ENCODE data around the gene CFB. TPM values are rescaled to one million over a fixed set of nuclear protein-coding genes. Genes with fewer than 3 reads are reported as not detected.

Gene CFB
- total and polyA plus RNA-seq, 2 of the 13 experiments (the other 11 are each of a cell fraction or from before 2014, with no cell fraction given) = 171 to 513 TPM

DNA sequence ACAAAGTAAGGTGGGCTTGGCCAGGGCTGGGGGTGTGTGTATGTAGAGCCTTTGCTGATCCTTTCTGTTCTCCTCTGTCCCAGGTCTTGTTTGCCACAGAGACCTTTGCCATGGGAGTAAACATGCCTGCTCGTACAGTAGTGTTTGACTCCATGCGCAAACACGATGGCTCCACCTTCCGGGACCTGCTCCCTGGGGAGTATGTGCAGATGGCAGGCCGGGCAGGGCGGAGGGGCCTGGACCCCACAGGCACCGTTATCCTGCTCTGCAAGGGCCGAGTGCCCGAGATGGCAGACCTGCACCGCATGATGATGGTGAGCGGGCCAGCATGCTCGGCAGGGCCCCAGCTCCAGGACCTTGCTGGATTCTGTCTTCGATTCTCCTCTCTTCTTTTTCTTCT is 19.8 kb downstream of the CFB start:
- H3K27me3 ChIP-seq (ENCODE audit: control insufficient read depth in 1 of 2, insufficient read depth in 2 of 2, low read length in 2 of 2) = no peaks in the 10 kb centered on the region
- H3K9ac ChIP-seq (ENCODE audit: insufficient read depth, low read depth, low read length) = no peak overlapping the region
- no peak overlapping the region for H2AFZ ChIP-seq (ENCODE audit: low read length)
- peaks cover 9% of the 10 kb centered on the region for H3K4me1 ChIP-seq (ENCODE audit: insufficient read depth, low read length)
- H3K79me2 ChIP-seq (ENCODE audit: insufficient read depth, low read length) = peaks cover 3% of the 10 kb centered on the region
- no peak for FAIRE-seq
- no peak for ATAC-seq
- in situ Hi-C loops (cut with HindIII; ENCODE audit: extremely low pct_ligation_motif_present, low pct_unique_long_range_greater_than_20kb) (no loop called here), intact Hi-C loops (cut with micrococcal nuclease; ENCODE audit: unreplicated experiment) (no loop called here)
- WGBS (ENCODE audit: low lambda C conversion rate) = 91% methylated on average over 10 of the region's 13 CpGs
- H4K20me1 ChIP-seq (ENCODE audit: insufficient read depth, low read length) = no peaks in the 10 kb centered on the region
- CTCF ChIA-PET (ENCODE audit: low intra/inter-chr PET ratio, low total read pairs) = no interaction called here
- no peak overlapping the region for H3K4me2 ChIP-seq (ENCODE audit: low read depth, low read length)
- no peak overlapping the region for H3K4me3 ChIP-seq (replicated peaks in 1 of 3; ENCODE audit: insufficient read depth in 1 of 3, low read depth in 2 of 3, low read length in 3 of 3)
- peaks cover 57 to 91% of the 10 kb centered on the region in 2 experiments for H3K36me3 ChIP-seq (replicated peaks in 1 of 2; ENCODE audit: control insufficient read depth in 1 of 2, insufficient read depth in 2 of 2, low read length in 2 of 2)
- TF ChIP-seq ZNF768 (CRISPR knock-in tag; IDR thresholded peaks at IDR 0.05) (peak; percentile 9; the same call in 1 of the 2 replicates), U2AF2 (IDR thresholded peaks at IDR 0.05; ENCODE audit: low read depth, low read length) (0 out of 2 replicates have a peak, but pooled peaks have one; percentile 31), RBFOX2 (IDR thresholded peaks at IDR 0.05; ENCODE audit: low read depth, low read length) (peak; percentile 49), ZFP36 (IDR thresholded peaks at IDR 0.05; ENCODE audit: borderline replicate concordance, low read depth, low read length, partially characterized antibody) (no peak), HDAC6 (IDR thresholded peaks at IDR 0.05; ENCODE audit: low read depth, low read length) (no peak), AGO2 (optimal IDR thresholded peaks at IDR 0.05; ENCODE audit: low read depth, low read length) (peak; percentile 54)
- no peak for DNase-seq (ENCODE audit: low spot score)
- H3K9me3 ChIP-seq (ENCODE audit: low read length) = no peaks in the 10 kb centered on the region
- H3K27ac ChIP-seq (ENCODE audit: extremely low read length, insufficient read depth, low read length) = no peak overlapping the region
- POLR2A ChIA-PET = interaction anchor here (0.8 to 1.7 kb wide), 2 partner anchors 8 to 20 kb away, joined by 3 to 5 read pairs; partner anchors contain the start of gene CFB
- BruUV-seq (replicated peaks) = no TSS peak

- no peak for FAIRE-seq
- WGBS (ENCODE audit: low lambda C conversion rate) = 92% methylated on average over 7 of the region's 7 CpGs
- Histone ChIP-seq H3K27me3 (ENCODE audit: control insufficient read depth in 1 of 2, insufficient read depth in 2 of 2, low read length in 2 of 2) (no peaks in the 10 kb centered on the region; a peak in 1 of 5 replicates), H3K4me2 (ENCODE audit: low read depth, low read length) (no peak overlapping the region), H3K9ac (ENCODE audit: insufficient read depth, low read depth, low read length) (no peak overlapping the region), H3K9me3 (ENCODE audit: low read length) (no peaks in the 10 kb centered on the region), H3K4me3 (replicated peaks in 1 of 3; ENCODE audit: insufficient read depth in 1 of 3, low read depth in 2 of 3, low read length in 3 of 3) (no peak overlapping the region), H4K20me1 (ENCODE audit: insufficient read depth, low read length) (no peaks in the 10 kb centered on the region), H3K4me1 (ENCODE audit: insufficient read depth, low read length) (peaks cover 16% of the 10 kb centered on the region), H2AFZ (ENCODE audit: low read length) (no peak overlapping the region), H3K79me2 (ENCODE audit: insufficient read depth, low read length) (peaks cover 4% of the 10 kb centered on the region), H3K36me3 (replicated peaks in 1 of 2; ENCODE audit: control insufficient read depth in 1 of 2, insufficient read depth in 2 of 2, low read length in 2 of 2) (peaks cover 56 to 84% of the 10 kb centered on the region in 2 experiments), H3K27ac (ENCODE audit: extremely low read length, insufficient read depth, low read length) (no peak overlapping the region)
- DNase-seq (ENCODE audit: low spot score) = no peak
- POLR2A ChIA-PET = interaction anchor here (0.8 kb wide), 1 partner anchor 9 kb away, joined by 3 read pairs; no protein-coding TSS in a partner anchor
- CTCF ChIA-PET (ENCODE audit: low intra/inter-chr PET ratio, low total read pairs) = no interaction called here
- TF ChIP-seq ZNF558 (CRISPR knock-in tag; IDR thresholded peaks at IDR 0.05; ENCODE audit: borderline replicate concordance) = no peak
- TF ChIP-seq, protein P1, sequence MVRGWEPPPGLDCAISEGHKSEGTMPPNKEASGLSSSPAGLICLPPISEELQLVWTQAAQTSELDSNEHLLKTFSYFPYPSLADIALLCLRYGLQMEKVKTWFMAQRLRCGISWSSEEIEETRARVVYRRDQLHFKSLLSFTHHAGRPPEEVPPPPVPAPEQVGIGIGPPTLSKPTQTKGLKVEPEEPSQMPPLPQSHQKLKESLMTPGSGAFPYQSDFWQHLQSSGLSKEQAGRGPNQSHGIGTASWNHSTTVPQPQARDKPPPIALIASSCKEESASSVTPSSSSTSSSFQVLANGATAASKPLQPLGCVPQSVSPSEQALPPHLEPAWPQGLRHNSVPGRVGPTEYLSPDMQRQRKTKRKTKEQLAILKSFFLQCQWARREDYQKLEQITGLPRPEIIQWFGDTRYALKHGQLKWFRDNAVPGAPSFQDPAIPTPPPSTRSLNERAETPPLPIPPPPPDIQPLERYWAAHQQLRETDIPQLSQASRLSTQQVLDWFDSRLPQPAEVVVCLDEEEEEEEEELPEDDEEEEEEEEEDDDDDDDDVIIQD (CRISPR knock-in tag; IDR thresholded peaks at IDR 0.05; ENCODE audit: low read depth) = no peak
- TF ChIP-seq ZNF17 (CRISPR knock-in tag; IDR thresholded peaks at IDR 0.05) = no peak
- no peak for TF ChIP-seq GFI1 (CRISPR knock-in tag; IDR thresholded peaks at IDR 0.05; ENCODE audit: borderline replicate concordance)
- no peak for TF ChIP-seq REXO4 (CRISPR knock-in tag; IDR thresholded peaks at IDR 0.05; ENCODE audit: borderline replicate concordance)
- intact Hi-C loops (cut with micrococcal nuclease; ENCODE audit: unreplicated experiment) (no loop called here), in situ Hi-C loops (cut with HindIII; ENCODE audit: extremely low pct_ligation_motif_present, low pct_unique_long_range_greater_than_20kb) (no loop called here)
- ATAC-seq = no peak
- BruUV-seq (replicated peaks) = no TSS peak
Measured at GRCh38 chr6:31966506-31966905, 20.6 kb downstream of the CFB start.
